Testis (tissue), 2 donors: Measurements from ENCODE around the gene CCDC93.

Experiments
- CTCF ChIP-seq, 3 experiments: fragments of 450-650 bp in 2 of 3; fragments of 200-600 bp in 1 of 3; sonication (generic) in 1 of 3; IDR thresholded peaks; one replicate each; pipeline ENCODE4 v1.5.1; 2016 to 2019; ENCODE audit warnings: antibody characterized with exemption in 3 of 3, mild to moderate bottlenecking in 2 of 3, moderate library complexity in 1 of 3
- POLR2A ChIP-seq: fragments of 450-650 bp; IDR thresholded peaks from one replicate; pipeline ENCODE4 v1.6.1; 2017; ENCODE audit warnings: antibody characterized with exemption, mild to moderate bottlenecking, moderate library complexity

GRCh38 chr2:117952701-117953100, 61.2 kb downstream of the CCDC93 start:
- TF ChIP-seq CTCF (IDR thresholded peaks at IDR 0.05) (no peak), POLR2A (no peak)
